IPS DF 4.7 (cell line): ENCODE measurements around the gene FEZ2.

Experiments
- DNase-seq: peaks from one replicate; pipeline ENCODE4 v3.0.0-alpha.2; 2013; ENCODE audit warnings: low spot score; ENCODE audit errors: extremely low read depth

The FEZ2 gene

DNA sequence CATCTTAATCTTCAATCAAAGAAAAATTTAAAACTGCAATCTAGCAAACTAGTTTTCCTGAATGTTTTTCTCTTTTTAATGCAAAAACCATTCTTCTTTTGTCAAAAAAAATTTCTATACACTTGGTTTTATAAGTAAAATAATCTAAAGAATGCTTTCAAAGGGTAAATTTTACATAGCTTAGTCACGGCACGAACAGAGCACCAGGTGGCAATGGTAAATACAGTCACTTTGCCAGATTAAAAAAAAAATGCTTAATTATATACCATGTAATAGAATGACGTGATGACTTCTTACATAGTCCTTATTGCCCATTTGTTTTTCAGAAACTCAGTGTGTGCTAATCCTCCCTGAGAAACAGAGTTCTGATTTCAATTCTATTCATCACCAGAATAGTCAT is 10.4 kb downstream of the FEZ2 start:
- DNase-seq: no peak

DNA sequence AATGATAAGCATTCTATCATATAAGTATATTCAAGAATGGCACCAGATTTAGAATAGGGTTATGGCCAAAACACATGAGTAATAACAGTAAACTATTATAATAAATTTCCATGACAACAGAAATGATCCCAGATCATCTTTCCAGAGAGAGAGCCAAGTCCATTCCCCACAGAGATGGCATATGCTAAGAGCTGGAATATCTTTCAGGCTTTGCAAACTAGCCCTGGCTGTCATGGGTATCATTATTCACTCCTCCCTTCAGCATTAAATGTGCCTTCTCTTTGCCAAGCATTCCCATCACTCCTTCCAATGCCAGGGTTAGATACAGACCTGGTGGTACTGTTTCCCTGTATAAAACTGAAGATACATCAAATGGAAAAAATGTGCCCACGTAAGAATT is 10.9 kb downstream of the FEZ2 start:
- no peak for DNase-seq

DNA sequence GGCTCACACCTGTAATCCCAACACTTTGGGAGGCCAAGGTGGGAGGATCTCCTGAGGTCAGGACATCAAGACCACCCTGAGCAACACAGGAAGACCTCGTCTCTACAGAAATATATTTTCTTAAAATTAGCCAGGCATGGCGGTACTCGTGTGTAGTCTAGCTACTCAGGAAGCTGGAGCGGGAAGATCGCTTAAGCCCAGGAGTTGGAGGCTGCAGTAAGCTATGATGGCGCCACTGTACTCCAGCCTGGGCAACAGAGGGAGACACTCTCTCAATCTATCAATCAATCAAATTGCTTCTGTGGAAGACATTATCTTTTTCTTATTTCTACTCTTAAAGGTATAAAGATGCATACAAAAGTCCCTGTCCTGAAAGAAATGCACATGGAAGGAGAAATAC is 11.3 kb downstream of the FEZ2 start:
- no peak for DNase-seq

DNA sequence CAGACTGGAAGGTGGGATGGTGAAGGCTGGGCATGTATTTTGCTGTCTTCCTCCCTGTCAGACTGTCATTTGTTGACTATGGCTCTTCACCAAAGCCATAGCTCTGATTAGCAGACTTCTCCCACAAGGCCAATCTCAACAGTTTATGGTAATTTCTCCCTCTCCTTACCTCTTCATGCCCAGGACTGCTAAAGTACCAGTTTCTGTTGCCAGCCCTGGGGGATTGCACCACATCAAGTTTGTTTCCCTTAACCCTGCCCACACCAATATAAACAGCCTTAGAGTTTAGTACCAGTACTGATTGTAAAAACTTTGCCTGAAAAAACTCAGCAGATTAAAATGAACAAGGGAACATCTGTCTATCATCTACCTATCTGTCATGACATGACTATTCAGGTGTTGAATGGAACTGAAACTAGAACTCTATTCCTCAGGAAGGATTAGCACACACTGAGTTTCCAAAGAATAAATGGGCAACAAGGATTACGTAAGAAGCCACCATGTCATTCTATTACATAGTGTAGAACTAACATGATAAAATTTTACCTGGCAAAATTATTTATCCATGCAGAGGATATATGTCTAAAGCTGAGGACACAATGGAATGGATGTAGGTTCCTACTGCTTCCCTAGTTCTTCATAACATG is 13.7 kb downstream of the FEZ2 start:
- no peak for DNase-seq

DNA sequence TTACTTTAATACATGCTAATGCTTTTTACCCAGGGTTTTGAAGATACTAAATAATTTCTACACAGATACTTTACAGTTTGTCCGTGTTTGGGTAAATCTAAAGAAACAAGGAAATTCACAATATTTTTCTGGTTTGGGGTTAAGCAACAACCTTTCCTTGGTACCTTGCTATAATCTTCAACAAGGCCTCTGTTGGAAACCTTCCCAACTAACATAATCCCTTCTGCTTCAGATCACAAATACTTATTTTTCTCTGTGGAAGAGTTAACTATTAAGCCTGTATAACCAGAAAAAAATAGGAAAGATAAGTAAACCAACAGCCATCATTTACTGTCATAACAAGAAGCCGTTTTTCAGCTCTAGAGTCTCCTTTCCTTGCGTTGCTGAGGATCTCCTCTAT is 15.0 kb downstream of the FEZ2 start:
- DNase-seq: no peak

DNA sequence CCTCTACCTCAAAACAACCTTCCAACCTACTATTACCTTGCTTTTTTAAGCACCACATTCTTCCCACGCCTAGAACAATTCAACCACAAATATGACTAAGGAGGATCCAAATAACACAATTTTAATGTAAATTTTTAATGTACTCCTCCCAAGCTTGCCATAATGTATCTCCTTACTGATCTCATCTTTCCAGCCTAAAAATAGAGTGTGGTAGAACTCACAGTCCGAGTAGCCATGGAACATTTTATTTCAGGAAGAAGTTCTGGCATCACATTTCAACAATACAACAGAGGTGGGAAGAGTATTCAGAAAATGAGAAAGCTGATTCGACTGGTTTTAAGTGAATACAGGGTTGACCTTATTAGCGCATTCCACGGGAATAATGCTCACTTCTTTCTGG is 15.4 kb downstream of the FEZ2 start:
- no peak for DNase-seq

DNA sequence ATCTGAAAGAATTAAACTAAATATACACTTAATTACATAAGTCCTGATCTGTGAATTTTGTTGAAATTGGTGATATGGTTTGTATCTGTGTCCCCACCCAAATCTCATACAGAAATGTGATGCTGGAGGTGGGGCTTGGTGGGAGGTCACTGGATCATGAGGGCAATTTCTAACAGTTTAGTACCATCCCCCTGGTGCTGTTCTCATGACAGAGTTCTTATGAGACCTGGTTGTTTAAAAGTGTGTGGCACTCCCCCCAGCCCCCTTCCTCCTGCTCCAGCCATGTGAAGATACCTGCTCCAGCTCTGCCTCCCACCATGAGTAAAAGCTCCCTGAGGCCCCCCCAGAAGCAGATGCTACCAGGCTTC is 18.7 kb downstream of the FEZ2 start:
- no peak for DNase-seq

DNA sequence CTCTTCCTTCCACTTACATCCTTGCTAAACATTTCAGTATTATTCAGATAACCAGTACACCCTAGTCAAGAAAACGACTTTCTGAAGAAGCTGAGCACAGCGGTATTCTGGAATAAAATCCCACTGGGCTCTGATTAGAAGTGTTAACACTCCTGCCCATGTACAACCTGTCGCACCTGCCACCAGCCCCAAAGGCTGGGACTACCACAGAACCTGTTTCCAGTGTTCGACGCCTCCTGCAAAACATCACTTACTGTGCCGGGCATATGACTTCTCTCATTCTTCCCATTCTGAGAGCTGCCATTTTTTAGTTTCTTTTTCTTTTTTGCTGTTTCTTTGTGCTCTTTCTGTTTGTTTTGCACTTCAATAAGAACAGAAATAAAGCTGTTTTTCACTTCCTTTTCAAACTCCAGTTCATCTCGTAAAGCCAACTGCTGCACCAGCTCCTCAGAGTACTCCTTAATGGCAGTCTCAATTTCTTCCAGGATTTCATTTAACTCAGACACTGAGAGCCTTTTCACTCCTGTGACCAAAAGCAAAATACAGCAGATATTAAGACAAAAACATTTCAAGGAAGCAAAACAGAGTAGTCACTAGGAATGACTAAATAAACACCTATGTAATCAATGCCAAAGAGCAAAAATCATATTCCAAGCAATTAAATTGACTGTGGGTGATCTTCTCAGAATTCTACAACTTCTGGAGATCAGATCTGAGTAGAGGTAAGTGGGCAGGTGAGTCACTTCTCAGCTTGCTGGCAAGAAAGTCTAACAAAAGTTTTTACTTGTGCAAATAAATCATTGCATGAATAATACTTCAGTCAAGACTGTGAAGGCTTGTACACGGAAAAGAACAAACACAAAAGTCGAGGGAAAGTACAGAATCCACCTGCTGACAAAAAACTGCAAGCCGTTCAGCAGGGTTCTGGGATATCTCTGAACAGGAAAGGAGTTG is 19.3 kb downstream of the FEZ2 start:
- no peak for DNase-seq

DNA sequence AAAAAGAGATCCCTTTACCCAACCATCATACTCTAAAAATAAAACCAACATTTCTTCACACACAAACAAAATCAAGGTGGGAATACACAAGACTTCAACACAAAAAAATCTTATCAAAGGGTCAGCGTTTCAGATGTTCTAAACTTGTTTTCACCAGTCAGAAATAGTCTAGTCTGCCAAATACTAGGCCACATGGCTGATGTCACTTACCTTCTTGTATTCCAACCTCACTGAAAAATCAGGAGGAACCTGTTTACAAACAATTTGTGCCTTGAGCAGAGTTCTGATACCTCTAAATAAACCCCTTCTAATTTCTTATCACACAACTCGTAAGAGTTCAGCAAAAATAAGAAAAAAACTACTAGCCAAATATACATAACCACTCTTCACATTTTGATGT is 20.1 kb downstream of the FEZ2 start:
- DNase-seq: no peak

DNA sequence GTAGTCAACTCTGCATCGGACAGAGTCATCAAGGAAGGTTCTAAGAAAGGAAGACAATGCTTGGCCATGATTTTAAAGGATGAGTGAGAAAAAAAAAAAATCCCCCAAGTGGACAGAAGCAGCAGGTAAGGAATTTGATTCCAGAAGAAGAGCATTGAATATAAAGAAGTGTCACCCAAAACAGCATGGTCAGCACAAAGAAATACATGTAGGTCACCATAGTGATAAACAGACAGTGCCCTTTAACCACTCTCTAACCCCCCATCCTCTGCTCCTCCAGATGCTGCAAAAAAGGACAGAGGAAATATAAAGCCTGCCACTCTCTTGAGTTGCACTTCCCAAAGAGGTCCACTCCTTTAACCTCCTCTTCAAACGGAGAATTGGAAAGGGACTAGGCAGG is 23.4 kb downstream of the FEZ2 start:
- DNase-seq: no peak

DNA sequence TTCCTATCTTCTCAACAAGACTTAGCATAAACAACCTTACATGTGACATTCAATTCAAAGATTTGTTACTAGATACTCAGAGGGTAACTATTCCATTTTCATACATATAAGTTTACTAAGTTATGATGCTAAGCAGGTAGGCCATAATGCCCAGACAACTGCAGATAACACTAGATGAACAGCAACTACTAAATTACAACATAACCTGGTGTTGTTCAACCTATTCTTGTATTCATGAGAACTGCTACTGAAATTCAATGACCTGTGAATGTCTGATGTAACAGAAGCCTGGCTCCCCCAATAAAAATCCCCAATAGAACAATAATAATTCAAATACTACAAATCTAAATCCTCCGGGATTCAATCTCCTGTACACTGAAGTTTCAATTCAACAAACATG is 24.8 kb downstream of the FEZ2 start:
- no peak for DNase-seq

DNA sequence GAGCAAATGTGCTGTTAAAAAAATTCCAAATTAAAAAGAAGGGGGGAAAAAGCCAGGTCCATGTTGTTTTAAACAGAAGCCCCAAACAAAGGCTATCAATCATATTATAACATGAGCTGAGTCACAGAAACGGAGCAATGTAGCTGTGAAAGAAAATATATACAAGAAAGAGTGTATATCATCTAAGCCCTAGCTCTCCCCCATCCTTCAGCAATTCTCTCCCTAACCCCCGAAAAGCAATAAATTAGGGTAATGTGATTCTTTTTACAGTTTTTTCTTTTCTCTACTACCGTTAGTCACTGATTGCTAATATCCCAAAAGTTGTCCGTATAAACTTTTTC is 25.3 kb downstream of the FEZ2 start:
- no peak for DNase-seq

DNA sequence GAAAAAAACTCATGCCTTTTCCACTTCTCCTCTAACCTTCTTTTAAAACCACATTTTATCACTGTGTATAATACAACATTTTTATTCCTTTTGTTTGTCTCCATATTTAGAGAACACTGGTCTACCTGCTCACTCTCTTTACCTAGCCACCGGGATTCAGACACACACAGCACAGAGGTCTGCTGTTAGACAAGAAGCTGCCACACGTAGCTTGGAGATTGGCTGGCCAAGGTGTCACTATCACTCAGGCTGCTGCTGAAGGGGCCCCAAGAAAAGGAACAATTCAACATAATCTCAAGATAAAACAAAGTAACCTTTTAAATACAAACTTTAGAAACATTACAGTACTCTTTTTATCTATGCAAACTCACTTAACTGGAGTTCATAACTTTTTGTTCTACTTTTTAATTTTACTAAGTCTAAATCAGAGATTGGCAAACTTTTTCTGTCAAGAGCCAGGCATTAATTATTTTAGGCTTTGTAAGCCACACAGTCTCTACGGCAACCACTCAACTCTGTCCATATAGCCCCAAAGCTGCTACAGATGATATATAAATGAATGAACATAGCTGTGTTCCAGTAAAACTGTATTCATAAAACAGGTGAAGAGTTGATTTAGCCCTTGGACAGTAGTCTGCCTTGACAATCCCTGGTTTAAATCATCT is 25.8 kb downstream of the FEZ2 start:
- DNase-seq: no peak

DNA sequence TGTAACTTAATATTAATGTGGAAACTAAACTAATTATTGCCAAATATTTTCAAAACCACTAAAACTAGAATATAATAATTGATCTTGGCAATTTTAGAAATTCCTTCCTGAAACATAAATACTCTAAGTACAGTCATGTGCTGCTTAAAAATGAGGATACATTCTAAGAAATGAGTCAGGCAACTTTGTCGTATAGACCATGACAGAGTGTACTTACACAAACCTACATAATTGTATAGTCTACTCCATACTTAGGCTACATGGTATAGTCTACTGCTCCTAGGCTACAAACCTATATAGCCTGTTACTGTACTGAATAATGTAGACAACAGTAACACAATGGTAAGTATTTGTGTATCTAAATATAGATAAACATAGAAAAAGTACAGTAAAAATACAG is 27.6 kb downstream of the FEZ2 start:
- no peak for DNase-seq

DNA sequence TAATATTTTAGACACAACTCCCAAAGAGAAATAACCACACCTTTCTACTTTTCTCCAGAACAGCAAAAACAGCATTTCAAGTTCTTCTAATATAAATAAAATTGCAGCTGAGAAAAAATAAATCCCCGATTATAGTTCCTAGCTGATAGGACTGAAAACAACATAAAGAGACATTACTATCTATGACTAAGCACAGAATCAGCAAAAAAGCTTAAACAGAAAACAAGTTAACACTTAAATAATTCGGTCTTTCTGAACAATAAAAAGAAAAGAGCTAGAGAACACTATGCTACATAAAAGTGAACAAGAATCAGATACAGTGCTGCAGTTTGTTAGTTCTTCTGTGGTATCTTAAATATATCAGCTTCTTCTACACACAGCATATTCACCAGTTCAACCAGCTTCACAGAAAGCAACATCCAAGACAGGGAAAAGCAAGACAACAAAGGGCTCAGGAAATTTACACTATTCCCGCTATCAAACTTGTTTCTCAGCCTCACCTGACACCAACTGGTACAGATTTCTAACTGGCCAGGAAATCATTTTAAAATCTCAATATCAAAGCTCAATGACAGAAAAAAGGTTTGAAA is 28.6 kb downstream of the FEZ2 start:
- no peak for DNase-seq

DNA sequence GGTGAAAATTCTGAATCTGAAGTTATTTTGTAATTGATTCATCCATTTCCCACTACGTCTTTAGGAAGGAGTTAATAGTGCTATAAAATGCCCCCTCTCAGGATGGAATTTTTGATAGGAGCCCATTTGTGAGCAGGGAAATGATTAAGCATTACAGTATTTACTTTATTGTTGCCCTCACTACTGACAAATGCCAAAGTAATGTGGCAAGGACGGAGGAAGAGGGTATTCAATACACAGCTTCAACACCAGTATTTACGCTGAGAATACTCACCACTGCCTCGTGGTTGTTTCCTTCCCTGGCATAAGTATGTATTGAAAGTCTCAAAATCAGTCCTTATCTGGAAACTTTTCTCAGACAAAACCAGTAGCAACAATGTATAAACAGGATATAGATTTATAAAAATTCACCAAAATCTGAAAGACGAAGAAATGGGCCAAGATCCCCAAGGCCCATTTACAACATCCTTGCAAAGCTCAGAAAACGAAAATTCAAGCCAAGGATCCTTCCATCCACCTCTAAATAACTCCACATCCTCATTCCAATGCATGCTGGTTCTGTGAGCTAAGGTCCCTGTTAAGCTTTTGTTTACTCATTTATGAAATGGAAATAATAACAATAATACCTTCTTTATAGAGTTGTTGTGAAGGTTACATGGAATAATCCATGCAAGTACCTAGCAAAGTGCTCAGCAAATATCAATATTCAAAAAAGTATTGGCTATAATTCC is 29.3 kb downstream of the FEZ2 start:
- DNase-seq: no peak

DNA sequence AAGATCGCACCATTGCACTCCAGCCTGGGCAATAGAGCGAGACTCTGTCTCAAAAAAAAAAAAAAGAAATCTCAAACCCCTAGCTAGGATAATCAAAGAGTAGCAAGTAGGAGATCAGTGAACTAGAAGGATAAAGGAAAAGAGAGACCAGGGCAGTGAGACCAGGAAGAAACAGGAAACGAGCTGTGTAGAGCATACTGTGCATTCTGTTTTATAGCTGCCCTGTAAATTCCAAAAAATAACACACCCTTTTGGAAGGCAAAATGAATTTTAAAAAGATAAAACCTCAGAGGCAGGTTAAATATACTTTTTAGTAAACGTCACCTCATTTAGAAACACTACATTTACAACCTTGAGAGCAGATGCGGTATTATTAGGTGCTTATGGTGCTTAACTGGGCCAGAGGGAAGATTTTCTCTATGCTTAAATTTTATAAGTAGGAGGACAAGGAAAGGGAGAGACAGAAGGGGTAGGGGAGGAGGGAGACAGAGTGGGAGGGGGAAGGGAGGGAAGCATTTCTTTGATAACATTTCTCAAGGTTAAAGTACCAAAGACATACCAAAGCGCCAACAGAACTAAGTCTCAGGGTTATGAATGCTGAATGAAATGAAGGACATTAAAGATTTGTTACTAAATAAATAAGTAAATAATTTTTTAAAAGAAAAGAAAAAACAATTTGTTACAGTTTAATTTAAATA is 30.1 kb downstream of the FEZ2 start:
- no peak for DNase-seq

DNA sequence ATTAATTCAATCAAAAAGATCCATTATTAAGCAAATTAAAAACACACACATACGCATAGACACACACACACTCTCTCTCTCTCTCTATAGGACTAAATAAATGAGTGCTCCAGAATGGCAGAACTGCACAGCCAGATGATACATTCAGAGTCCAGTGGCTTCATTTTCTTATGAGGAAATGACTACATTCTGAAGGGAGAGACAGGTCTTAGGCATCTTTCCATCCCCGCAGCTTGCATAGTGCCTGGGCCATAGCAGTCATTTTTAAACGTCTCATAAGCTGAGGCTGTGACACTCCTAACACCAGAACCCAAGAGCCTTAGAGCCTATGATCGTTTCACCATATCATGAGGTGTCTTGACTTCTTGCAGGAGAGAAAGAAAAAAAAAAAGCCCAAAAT is 31.1 kb downstream of the FEZ2 start:
- no peak for DNase-seq

DNA sequence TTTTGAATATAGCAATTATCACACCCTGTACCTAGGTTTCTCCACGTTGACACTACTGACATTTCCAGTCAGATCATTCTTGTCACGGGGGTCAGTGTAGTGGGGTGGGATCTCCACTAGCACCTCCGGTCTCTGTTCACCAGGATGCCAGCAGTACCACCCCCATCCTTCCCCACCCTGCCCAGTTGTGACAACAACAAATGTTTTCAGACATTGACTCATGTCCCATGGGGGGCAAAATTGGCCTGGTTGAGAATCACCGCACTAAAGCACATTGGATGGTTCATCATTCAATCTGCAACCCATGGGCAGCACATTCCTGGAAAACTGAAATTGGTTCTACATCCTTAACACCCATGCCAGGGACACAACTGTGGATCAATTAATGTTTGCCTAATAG is 32.3 kb downstream of the FEZ2 start:
- DNase-seq: no peak

DNA sequence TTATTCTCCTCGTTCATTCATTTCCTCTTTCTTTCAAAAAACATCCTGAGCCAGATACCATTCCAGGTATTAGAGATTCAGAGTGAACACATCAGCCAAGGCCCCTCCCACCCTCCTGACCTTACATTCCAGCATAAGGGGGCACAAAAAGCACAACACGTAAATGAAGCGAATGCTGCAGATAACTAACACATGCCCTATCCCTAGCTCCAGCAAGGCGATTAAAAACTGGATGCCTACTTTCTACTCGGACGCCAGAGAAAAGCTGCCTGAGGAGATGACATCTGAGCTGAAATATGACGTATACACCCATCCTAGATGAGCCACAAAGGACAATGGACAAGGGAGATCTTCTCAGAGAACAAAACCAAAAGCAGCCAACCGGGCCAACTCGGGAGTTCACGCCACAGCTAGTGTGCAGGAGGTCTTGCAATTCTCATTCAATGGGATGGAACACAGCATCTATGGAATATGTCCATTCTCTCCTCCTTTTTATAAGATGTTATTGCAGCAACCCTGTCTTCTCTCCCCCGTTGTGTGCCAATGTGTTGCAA is 33.5 kb downstream of the FEZ2 start:
- DNase-seq: no peak
